PC-3 (cell line): ENCODE measurements around the gene SLMAP.

Source experiments
- EZH2 ChIP-seq: fragments of 300-600 bp; sonication (generic); IDR thresholded peaks from one replicate; pipeline ENCODE4 v1.6.1; 2017; ENCODE audit warnings: antibody characterized with exemption, mild to moderate bottlenecking, low read length; ENCODE audit not compliant: unreplicated experiment
- EZH2phosphoT487 ChIP-seq: fragments of 300-600 bp; sonication (generic); IDR thresholded peaks from 2 replicates; pipeline ENCODE4 v1.6.1; 2018; ENCODE audit warnings: mild to moderate bottlenecking, antibody characterized with exemption, low read length, borderline replicate concordance
- TF ChIP-seq, protein P1 (sequence below): fragments of 300-600 bp; sonication (generic); conservative IDR thresholded peaks from 2 replicates; pipeline ENCODE4 v1.5.1; 2017; ENCODE audit warnings: antibody characterized with exemption, low read depth, mild to moderate bottlenecking, low read length

DNA sequence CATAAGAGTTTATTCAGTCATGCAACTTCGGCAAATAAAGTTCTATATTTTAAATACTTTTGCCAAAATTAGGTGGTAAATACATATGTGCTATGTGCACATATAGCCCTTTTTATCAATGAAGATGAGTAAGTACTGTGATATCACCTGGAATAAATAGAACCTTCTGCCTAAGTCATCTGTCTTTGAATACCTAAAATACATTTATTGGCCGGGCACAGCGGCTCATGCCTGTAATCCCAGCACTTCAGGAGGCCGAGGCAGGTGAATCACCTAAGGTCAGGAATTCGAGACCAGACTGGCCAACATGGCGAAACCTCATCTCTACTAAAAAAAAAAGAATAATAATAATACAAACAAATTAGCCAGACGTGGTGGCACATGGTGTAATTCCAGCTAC is 178.3 kb downstream of the SLMAP start:
- TF ChIP-seq, protein P1, sequence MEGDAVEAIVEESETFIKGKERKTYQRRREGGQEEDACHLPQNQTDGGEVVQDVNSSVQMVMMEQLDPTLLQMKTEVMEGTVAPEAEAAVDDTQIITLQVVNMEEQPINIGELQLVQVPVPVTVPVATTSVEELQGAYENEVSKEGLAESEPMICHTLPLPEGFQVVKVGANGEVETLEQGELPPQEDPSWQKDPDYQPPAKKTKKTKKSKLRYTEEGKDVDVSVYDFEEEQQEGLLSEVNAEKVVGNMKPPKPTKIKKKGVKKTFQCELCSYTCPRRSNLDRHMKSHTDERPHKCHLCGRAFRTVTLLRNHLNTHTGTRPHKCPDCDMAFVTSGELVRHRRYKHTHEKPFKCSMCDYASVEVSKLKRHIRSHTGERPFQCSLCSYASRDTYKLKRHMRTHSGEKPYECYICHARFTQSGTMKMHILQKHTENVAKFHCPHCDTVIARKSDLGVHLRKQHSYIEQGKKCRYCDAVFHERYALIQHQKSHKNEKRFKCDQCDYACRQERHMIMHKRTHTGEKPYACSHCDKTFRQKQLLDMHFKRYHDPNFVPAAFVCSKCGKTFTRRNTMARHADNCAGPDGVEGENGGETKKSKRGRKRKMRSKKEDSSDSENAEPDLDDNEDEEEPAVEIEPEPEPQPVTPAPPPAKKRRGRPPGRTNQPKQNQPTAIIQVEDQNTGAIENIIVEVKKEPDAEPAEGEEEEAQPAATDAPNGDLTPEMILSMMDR: no peak
- no peak for TF ChIP-seq EZH2
- TF ChIP-seq EZH2phosphoT487: no peak
